Prostate gland (tissue), 2 donors: ENCODE results near the gene TUBG1. TPM values are rescaled to one million over a fixed set of nuclear protein-coding genes. Genes with fewer than 3 reads are reported as not detected.

Experiments
- DNase-seq: peaks from one replicate; pipeline ENCODE4 v3.0.0-alpha.2; 2019; ENCODE audit warnings: low spot score
- H3K27ac ChIP-seq, 2 donors: fragments of 200-600 bp; sonication (generic); 2 replicates each; pipeline ENCODE4 v1.5.1; 2017 to 2019
- H3K27me3 ChIP-seq: fragments of 200-600 bp; sonication (generic); replicated peaks from 2 replicates; pipeline ENCODE4 v1.5.1; 2019; ENCODE audit not compliant: insufficient read depth
- H3K36me3 ChIP-seq, 2 donors: fragments of 200-600 bp; sonication (generic); 1 replicate in 1 of 2; 2 replicates in 1 of 2; pipeline versions ENCODE4 v1.5.1 to v1.8.1; 2017 to 2019
- H3K4me1 ChIP-seq: fragments of 200-600 bp; sonication (generic); replicated peaks from 2 replicates; pipeline ENCODE4 v1.5.1; 2019
- H3K4me3 ChIP-seq, 2 donors: fragments of 200-600 bp; sonication (generic); 2 replicates each; pipeline ENCODE4 v1.5.1; 2017 to 2019
- H3K9me3 ChIP-seq: fragments of 200-600 bp; sonication (generic); 2 replicates; pipeline ENCODE4 v1.5.1; 2017
- POLR2A ChIP-seq: fragments of 450-650 bp; IDR thresholded peaks from one replicate; pipeline ENCODE4 v1.6.1; 2016; ENCODE audit warnings: antibody characterized with exemption, mild to moderate bottlenecking
- POLR2AphosphoS5 ChIP-seq: sonication (generic); formaldehyde crosslinking; IDR thresholded peaks from one replicate; pipeline ENCODE4 v1.6.1; 2017; ENCODE audit warnings: antibody characterized with exemption
- WGBS: methylation state at CpG from one replicate; pipeline ENCODE4 v1.1.5; 2018; 5-methylcytosine and 5-hydroxymethylcytosine counted together
- intact Hi-C: fragments of 100-400 bp; cut with DNase I; formaldehyde crosslinking; loops from one replicate; pipeline ENCODE4 v1.14.2; 2022
- total RNA-seq, 2 donors: library from RNA; depleted of rRNA; stranded (reverse); fragments of >200 nt; gene quantifications; one replicate each; pipeline ENCODE4 v1.1.0, GENCODE V29; 2016
- TF ChIP-seq, protein P1 (sequence below), 4 experiments: fragments of 200-600 bp in 2 of 4; fragments of 450-650 bp in 2 of 4; sonication (generic) in 2 of 4; IDR thresholded peaks; 1 replicate in 3 of 4; 2 replicates in 1 of 4; pipeline ENCODE4 v1.5.1; 2016 to 2019; ENCODE audit warnings: antibody characterized with exemption in 4 of 4, mild to moderate bottlenecking in 2 of 4, moderate library complexity in 2 of 4

TUBG1 gene
- total RNA-seq, 2 donors from 2014 or later: 38.7 to 78.4 TPM

- H3K4me3 ChIP-seq: no peak overlapping the region
- 63% methylated on average over 3 of the region's 3 CpGs for WGBS
- H3K36me3 ChIP-seq: no peaks in the 10 kb centered on the region
- intact Hi-C loops: no loop called here
- no peak for TF ChIP-seq POLR2A
- TF ChIP-seq, protein P1, sequence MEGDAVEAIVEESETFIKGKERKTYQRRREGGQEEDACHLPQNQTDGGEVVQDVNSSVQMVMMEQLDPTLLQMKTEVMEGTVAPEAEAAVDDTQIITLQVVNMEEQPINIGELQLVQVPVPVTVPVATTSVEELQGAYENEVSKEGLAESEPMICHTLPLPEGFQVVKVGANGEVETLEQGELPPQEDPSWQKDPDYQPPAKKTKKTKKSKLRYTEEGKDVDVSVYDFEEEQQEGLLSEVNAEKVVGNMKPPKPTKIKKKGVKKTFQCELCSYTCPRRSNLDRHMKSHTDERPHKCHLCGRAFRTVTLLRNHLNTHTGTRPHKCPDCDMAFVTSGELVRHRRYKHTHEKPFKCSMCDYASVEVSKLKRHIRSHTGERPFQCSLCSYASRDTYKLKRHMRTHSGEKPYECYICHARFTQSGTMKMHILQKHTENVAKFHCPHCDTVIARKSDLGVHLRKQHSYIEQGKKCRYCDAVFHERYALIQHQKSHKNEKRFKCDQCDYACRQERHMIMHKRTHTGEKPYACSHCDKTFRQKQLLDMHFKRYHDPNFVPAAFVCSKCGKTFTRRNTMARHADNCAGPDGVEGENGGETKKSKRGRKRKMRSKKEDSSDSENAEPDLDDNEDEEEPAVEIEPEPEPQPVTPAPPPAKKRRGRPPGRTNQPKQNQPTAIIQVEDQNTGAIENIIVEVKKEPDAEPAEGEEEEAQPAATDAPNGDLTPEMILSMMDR (IDR thresholded peaks at IDR 0.05): no peak
- no peak for TF ChIP-seq POLR2AphosphoS5
- no peak overlapping the region for H3K27ac ChIP-seq
- no peaks in the 10 kb centered on the region for H3K27me3 ChIP-seq
- no peaks in the 10 kb centered on the region for H3K4me1 ChIP-seq
- no peak for DNase-seq
- no peaks in the 10 kb centered on the region for H3K9me3 ChIP-seq
Observed at GRCh38 chr17:42596386-42596785, 13.1 kb upstream of the TUBG1 start.

DNA sequence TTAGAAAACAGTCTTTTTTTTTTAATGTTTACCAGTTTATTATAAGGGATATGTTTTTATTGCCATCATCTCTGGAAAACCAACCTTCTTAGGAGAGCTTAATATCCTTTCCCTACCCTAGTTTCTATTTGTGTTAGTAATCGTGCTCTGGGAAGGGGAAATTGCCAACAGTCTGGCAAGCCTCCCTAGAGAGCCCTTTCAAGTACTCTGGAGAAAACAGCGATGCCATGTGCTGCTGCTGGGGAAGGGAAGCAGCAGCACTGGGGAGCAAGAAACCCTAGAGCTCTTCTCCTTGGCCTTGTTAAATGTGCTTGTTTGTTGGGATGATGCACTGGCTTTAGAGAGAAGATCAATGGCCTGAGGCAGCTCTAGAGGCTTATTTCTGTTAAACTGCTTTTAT is 10.6 kb upstream of the TUBG1 start:
- no peak overlapping the region for H3K4me3 ChIP-seq
- TF ChIP-seq POLR2AphosphoS5: no peak
- TF ChIP-seq, protein P1 (IDR thresholded peaks at IDR 0.05): no peak
- TF ChIP-seq POLR2A: no peak
- intact Hi-C loops: no loop called here
- 15% methylated on average over 2 of the region's 2 CpGs for WGBS
- no peaks in the 10 kb centered on the region for H3K36me3 ChIP-seq
- H3K27ac ChIP-seq: no peak overlapping the region
- no peaks in the 10 kb centered on the region for H3K4me1 ChIP-seq
- DNase-seq: no peak
- H3K9me3 ChIP-seq: no peaks in the 10 kb centered on the region
- no peaks in the 10 kb centered on the region for H3K27me3 ChIP-seq

DNA sequence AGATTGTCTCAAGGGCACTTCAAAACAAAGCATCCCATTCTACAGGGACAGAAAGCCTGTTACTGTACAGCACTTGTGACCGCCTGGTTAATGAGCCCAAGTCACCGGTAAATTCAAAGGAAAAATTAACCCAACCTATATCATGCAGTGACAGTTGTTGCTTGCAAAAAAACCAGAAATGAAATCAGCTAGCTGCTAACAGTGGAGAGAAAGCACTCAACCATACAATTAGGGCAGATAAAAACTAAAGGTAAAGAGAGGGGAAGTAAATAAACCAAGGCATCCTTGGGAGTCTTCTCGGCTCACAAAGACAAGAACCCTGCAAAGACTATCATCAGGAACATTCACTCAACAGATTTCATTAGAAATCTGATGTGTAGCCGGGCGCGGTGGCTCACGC is 6.2 kb upstream of the TUBG1 start:
- 92% methylated on average over 7 of the region's 7 CpGs for WGBS
- Histone ChIP-seq H3K27ac (no peak overlapping the region), H3K4me1 (no peaks in the 10 kb centered on the region), H3K9me3 (no peaks in the 10 kb centered on the region), H3K36me3 (no peaks in the 10 kb centered on the region), H3K27me3 (no peaks in the 10 kb centered on the region), H3K4me3 (no peak overlapping the region)
- intact Hi-C loops: no loop called here
- no peak for TF ChIP-seq POLR2A
- TF ChIP-seq, protein P1 (IDR thresholded peaks at IDR 0.05): no peak
- no peak for TF ChIP-seq POLR2AphosphoS5
- no peak for DNase-seq

- Histone ChIP-seq H3K27ac (peak overlapping the region; percentile 92 to 93), H3K9me3 (no peaks in the 10 kb centered on the region), H3K4me3 (peak overlapping the region in 1 of 2 donors; percentile 85), H3K4me1 (no peaks in the 10 kb centered on the region), H3K27me3 (no peaks in the 10 kb centered on the region), H3K36me3 (peaks cover 0 to 5% of the 10 kb centered on the region in 2 donors)
- WGBS: 27% methylated on average over 3 of the region's 3 CpGs
- TF ChIP-seq, protein P1 (IDR thresholded peaks at IDR 0.05): no peak
- TF ChIP-seq POLR2A: no peak
- no peak for TF ChIP-seq POLR2AphosphoS5
- intact Hi-C loops: loop anchor here (5.0 kb wide), 2 partner anchors 50 to 70 kb away; partner anchors contain the start of genes PLEKHH3 and TUBG2
- no peak for DNase-seq
Observed at GRCh38 chr17:42607769-42608168, 1.7 kb upstream of the TUBG1 start.
